Duodenal mucosa (tissue), 2 donors: Measurements from ENCODE around the gene ZNF366.
A peak's percentile ranks its signal among the peaks of the same experiment; 100 is the strongest.

Experiments
- H3K27ac ChIP-seq: one replicate; pipeline ENCODE4 v1.7.0; 2013; ENCODE audit warnings: low read depth, low read length
- H3K27me3 ChIP-seq, 2 donors: one replicate each; pipeline ENCODE4 v1.7.0; 2013; ENCODE audit warnings: low read length in 2 of 2, control low read depth in 1 of 2; ENCODE audit not compliant: insufficient read depth in 2 of 2, control insufficient read depth in 1 of 2
- H3K36me3 ChIP-seq, 2 donors: one replicate each; pipeline ENCODE4 v1.7.0; 2013; ENCODE audit warnings: low read length in 2 of 2, control low read depth in 1 of 2; ENCODE audit not compliant: insufficient read depth in 2 of 2, control insufficient read depth in 1 of 2
- H3K4me1 ChIP-seq, 2 donors: one replicate each; pipeline ENCODE4 v1.7.0; 2013; ENCODE audit warnings: low read length in 2 of 2, control low read depth in 1 of 2; ENCODE audit not compliant: insufficient read depth in 2 of 2, control insufficient read depth in 1 of 2
- H3K4me3 ChIP-seq, 2 donors: one replicate each; pipeline ENCODE4 v1.7.0; 2013; ENCODE audit warnings: low read length in 2 of 2, low read depth in 1 of 2
- H3K9ac ChIP-seq, 2 donors: one replicate each; pipeline ENCODE4 v1.7.0; 2013; ENCODE audit warnings: low read length in 2 of 2, low read depth in 1 of 2
- H3K9me3 ChIP-seq, 2 donors: one replicate each; pipeline ENCODE4 v1.7.0; 2013; ENCODE audit warnings: low read length in 2 of 2, control low read depth in 1 of 2; ENCODE audit not compliant: control insufficient read depth in 1 of 2

Gene ZNF366

DNA sequence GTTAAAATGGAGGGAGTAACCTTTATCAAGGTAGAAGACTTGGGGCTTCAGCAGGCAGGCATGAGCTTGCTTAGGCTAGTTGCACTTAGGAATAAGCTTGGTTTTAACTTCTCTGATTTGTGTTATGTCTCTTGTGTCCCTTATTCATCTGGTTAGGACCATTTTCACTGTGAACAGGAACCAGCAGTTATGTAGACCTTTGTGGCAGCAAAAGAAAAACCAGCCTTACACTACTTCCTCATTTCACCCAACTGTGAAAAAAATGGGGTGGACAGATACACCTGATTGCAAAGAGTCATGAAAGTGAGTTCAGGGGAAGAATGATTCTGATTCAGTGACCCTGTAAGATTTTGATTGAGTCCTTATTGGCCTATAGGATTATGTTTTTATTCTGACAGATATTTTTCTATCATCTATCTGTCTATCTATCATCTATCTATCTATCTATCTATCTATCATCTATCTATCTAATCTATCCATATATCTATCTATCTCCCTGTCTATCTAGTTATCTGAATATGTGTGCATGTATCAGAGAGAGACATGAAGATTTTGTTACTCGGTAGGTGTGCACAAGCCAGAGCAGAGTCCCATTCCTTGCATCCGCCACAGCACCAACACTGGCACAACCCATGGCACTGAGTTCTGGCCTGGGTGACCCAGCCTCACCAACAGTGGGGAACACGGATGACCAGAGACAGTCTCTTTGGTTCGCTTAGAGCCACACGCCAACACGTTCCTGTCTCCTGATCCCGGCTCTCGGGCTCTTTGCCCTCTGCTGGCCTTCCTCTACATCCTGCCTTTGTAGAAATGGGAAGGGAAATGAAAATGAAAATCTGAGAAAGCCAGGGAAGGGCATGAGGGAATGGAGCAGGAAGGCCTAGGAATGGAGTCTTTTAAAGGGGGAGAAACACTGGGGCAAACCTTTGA lies 1.3 kb upstream of the ZNF366 start:
- no peak overlapping the region for H3K27ac ChIP-seq
- peaks cover 0 to 10% of the 10 kb centered on the region in 2 donors for H3K4me1 ChIP-seq
- H3K9ac ChIP-seq: no peak overlapping the region
- H3K36me3 ChIP-seq: no peaks in the 10 kb centered on the region
- no peaks in the 10 kb centered on the region for H3K27me3 ChIP-seq
- no peak overlapping the region for H3K4me3 ChIP-seq
- no peaks in the 10 kb centered on the region for H3K9me3 ChIP-seq

DNA sequence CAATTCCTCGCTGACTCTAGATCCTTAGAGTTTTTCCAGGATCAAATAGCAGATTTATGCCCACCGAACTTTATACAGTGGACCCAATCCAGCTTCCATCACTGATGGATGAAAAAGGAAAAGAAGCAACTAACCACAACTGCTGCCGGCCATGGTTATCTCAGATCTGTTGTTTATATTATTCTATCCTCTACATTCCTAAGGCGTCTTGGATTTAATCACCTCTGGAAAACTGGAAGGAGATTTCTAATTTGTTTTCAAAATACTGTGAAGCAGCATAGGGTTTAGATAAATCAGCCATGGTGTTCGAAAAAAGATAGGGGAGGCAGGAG lies 663 bp upstream of the ZNF366 start:
- no peak overlapping the region for H3K27ac ChIP-seq
- no peaks in the 10 kb centered on the region for H3K9me3 ChIP-seq
- peaks cover 0 to 10% of the 10 kb centered on the region in 2 donors for H3K4me1 ChIP-seq
- H3K9ac ChIP-seq: no peak overlapping the region
- H3K27me3 ChIP-seq: no peaks in the 10 kb centered on the region
- no peak overlapping the region for H3K4me3 ChIP-seq
- no peaks in the 10 kb centered on the region for H3K36me3 ChIP-seq

DNA sequence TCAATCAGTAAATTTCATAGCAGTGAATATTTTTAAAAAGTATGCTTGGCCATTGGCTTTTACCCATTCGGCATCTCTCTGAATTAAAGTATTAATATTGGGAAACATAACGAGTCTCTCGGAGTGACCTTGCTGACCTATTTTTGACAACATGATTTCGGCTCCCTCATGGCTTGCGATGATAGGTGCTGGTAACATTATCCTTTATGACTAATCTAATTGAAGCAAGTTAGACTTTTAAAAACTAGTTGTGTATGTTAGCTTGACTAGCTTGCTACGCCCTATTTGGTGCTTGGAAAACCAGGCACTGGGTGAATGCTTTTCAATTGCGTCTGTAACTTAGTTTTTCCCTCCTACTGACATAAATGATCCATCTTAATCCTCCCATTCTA lies 1.1 kb downstream of the ZNF366 start:
- Histone ChIP-seq H3K36me3 (no peaks in the 10 kb centered on the region), H3K27me3 (no peaks in the 10 kb centered on the region), H3K27ac (no peak overlapping the region), H3K9ac (no peak overlapping the region), H3K9me3 (no peaks in the 10 kb centered on the region), H3K4me1 (peaks cover 0 to 3% of the 10 kb centered on the region in 2 donors), H3K4me3 (peak overlapping the region in 1 of 2 donors; percentile 17)

DNA sequence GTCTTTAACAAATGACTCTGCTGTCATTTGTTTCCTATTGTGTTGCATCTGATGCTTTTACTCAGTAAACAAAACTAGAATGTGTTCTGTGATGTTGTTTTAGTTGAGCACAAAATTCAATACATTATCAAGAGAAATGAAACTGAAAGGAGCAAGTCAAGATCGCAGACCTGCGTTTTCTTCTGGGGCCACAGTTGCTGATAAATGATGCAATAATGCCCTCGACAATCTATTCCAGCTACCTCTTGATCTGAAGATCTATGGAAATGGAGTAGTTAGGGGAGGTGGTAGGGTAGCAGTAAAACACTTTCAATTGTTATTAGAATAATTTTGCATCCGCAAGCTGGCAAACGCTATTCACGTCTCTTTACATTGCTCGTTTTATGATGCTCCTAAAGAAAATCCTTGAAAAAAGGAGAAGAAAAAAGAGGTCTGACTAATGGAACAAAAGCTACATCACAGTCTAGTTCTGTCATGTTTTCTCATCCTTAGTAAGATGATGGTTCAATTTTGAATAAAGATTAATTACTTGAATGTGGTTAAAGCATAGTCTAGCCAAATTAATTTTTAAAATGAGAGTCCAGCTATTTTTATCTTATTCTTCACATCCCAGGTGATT lies 1.6 kb downstream of the ZNF366 start:
- H3K27ac ChIP-seq: no peak overlapping the region
- H3K36me3 ChIP-seq: no peaks in the 10 kb centered on the region
- no peak overlapping the region for H3K9ac ChIP-seq
- H3K9me3 ChIP-seq: no peaks in the 10 kb centered on the region
- no peaks in the 10 kb centered on the region for H3K27me3 ChIP-seq
- peaks cover 0 to 3% of the 10 kb centered on the region in 2 donors for H3K4me1 ChIP-seq
- no peak overlapping the region for H3K4me3 ChIP-seq

DNA sequence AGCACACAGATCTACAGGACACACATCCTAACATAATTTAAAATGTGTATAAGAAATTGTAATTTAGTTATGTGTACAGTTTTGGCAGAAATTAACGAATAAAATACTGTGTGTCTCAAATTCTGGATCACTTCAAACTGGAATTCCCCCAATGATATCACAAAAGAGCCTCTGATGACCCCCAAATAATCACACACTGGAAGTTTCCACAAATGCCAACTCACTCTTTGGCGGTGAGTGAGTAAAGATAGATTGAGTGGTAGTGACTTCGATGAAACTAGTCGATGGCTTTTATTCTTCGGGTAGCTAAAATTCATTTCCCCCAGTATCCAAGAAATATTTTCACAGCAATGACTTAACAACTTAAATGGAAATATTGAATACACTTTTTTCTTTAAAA lies 2.2 kb downstream of the ZNF366 start:
- Histone ChIP-seq H3K27ac (no peak overlapping the region), H3K4me3 (no peak overlapping the region)

DNA sequence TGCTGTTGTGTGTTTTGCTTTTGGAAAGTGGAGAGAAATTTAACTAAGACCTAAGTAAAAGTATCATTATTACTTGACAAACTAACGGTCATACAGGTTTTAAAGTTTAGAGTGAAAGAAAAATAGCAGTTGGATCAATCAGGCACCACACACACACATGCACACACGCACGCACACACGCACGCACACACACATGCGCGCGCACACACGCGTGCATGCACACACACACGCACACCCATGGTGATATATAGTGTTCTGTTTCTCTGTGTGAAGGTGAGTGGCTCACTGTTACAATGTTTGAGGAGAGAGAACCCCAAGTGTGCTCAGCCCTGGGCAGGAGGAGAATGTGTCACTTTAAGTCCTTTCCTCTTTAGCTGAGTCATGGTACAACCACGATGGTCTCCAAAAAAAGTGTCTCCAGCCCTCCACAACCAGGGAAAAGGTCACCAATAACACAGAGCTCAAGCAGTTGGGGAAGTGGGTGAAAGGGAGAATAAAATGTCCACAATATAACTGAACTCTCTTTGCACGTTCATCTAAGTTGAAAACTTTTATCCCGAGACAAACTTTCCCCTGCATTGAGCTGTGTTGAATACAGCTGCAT lies 3.2 kb downstream of the ZNF366 start:
- Histone ChIP-seq H3K36me3 (no peaks in the 10 kb centered on the region), H3K4me1 (no peaks in the 10 kb centered on the region), H3K4me3 (peak overlapping the region in 1 of 2 donors; percentile 9), H3K27me3 (no peaks in the 10 kb centered on the region), H3K27ac (no peak overlapping the region), H3K9ac (no peak overlapping the region), H3K9me3 (no peaks in the 10 kb centered on the region)

More for the DNA sequence above, 2.2 kb downstream of the ZNF366 start:
- no peaks in the 10 kb centered on the region for H3K27me3 ChIP-seq
- H3K4me1 ChIP-seq: no peaks in the 10 kb centered on the region
- H3K9me3 ChIP-seq: no peaks in the 10 kb centered on the region
- no peak overlapping the region for H3K9ac ChIP-seq
- no peaks in the 10 kb centered on the region for H3K36me3 ChIP-seq

DNA sequence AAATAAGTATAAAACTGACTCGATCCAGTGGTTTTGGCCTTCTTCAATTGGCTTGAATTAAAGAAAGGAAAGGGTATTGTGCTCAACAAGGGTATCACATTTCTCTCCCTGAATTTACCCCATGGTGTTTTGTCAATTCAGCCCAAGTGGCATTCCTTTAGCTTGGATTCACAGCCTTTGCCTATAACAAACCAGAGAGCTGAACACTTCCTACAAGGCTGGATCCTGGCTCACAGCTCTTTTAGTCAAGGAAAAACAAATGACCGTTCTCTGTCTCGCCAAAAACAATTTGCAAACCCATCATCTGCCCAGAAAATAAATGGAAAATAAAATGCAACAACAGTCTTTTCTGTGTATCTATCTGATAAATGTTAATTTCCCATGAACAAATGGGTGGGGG lies 5.7 kb downstream of the ZNF366 start:
- Histone ChIP-seq H3K36me3 (no peaks in the 10 kb centered on the region), H3K4me3 (no peak overlapping the region), H3K27ac (no peak overlapping the region), H3K9ac (no peak overlapping the region), H3K27me3 (no peaks in the 10 kb centered on the region), H3K9me3 (no peaks in the 10 kb centered on the region), H3K4me1 (no peaks in the 10 kb centered on the region)

DNA sequence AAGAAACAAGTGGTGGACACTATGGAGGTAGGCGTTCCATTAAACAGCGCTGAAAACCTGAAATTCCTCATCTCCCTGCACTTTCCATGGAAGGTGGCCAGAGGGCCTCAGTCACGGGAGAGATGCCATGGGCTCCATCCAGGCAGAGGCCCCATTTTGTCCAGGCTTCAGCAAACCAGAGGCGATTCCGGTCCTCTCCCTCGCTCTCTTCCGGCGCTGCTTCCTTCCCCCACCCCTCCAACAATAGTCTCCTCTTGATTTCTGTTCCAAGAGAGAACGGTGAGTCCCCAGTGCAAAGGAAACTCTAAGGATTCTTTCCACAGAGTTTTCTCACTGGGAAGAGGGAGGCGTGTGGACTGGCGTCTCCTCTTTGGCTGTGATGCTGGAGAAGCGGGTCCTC lies 7.5 kb downstream of the ZNF366 start:
- Histone ChIP-seq H3K9ac (no peak overlapping the region), H3K4me1 (no peaks in the 10 kb centered on the region), H3K9me3 (no peaks in the 10 kb centered on the region), H3K27ac (no peak overlapping the region), H3K36me3 (no peaks in the 10 kb centered on the region), H3K27me3 (no peaks in the 10 kb centered on the region), H3K4me3 (no peak overlapping the region)

DNA sequence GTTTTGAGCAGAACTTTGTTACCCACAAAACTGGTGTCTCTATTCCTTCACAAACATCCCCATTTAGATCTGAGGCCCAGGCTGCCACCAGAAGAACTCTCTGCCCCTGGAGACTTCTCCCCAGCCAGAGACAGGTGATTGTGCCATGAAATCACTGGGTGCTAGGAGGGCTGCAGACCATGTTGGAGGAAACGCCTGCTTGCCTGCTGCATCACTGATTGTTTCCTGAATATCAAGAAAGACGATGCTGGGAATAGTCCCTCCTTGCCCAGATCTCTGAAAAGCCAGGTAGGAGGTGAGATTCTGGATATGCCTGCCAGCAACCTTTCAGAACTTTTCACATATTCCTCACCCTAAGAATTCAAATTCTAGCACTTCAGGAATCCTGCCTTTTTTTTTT lies 8.1 kb downstream of the ZNF366 start:
- no peak overlapping the region for H3K27ac ChIP-seq
- no peak overlapping the region for H3K4me3 ChIP-seq
- no peaks in the 10 kb centered on the region for H3K9me3 ChIP-seq
- no peak overlapping the region for H3K9ac ChIP-seq
- no peaks in the 10 kb centered on the region for H3K4me1 ChIP-seq
- H3K27me3 ChIP-seq: no peaks in the 10 kb centered on the region
- H3K36me3 ChIP-seq: no peaks in the 10 kb centered on the region

DNA sequence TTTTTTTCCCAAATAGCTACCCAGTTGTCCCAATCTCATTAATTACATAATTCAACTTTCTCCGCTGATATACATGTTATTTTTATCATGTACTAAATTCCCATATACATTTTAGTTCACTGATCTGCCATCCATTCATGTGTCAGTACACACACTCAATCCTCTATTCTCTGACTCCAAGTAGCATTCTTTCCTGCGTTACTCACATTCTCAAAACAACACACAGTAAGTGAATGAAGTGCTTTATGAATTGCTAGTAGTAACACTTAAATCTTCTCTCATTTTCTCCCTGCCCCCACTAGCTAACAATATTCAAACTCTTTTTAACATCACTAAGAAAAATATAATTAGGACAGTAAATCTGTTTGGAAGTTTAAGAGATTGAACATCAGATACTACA lies 8.9 kb downstream of the ZNF366 start:
- no peak overlapping the region for H3K27ac ChIP-seq

More for the DNA sequence above, 8.9 kb downstream of the ZNF366 start:
- Histone ChIP-seq H3K27me3 (no peaks in the 10 kb centered on the region), H3K9me3 (no peaks in the 10 kb centered on the region), H3K36me3 (no peaks in the 10 kb centered on the region), H3K9ac (no peak overlapping the region), H3K4me3 (no peak overlapping the region), H3K4me1 (no peaks in the 10 kb centered on the region)
